Measurements from ENCODE around the gene CACNA1E.

GRCh38 chr1:181645171-181645570, 161.9 kb downstream of the CACNA1E start:
- no peak for TF ChIP-seq CTCF (IDR thresholded peaks at IDR 0.05)
- no peak for TF ChIP-seq POLR2A (IDR thresholded peaks at IDR 0.05)
